WTC11 (cell line): Measurements from ENCODE around the gene NPAS2. TPM values are rescaled to one million over a fixed set of nuclear protein-coding genes. Genes with fewer than 3 reads are reported as not detected.

ENCODE experiments used
- ATAC-seq: fragments of 200-7000 bp; cut with Tn5 transposase; 2 replicates; pipeline ENCODE4 v1.10.0; 2021; ENCODE audit warnings: mild to moderate bottlenecking, moderate library complexity
- CTCF ChIA-PET: fragments of 300-600 bp; sonication (Branson Sonifier 250); formaldehyde crosslinking; loops from one replicate; lab custom pipeline; 2021; ENCODE audit warnings: antibody characterized with exemption; lab: Charles Lee
- POLR2A ChIA-PET: fragments of 350-600 bp; sonication (Branson Sonifier 250); formaldehyde crosslinking; loops from one replicate; lab custom pipeline; 2021; ENCODE audit warnings: antibody characterized with exemption; lab: Charles Lee
- DNase-seq: peaks from one replicate; pipeline ENCODE4 v3.0.0; 2021; ENCODE audit warnings: low spot score
- H3K27ac Mint-ChIP-seq: 2 replicates; pipeline ENCODE4 v1.8.0; 2021; ENCODE audit warnings: mixed read lengths
- H3K27me3 Mint-ChIP-seq: 2 replicates; pipeline ENCODE4 v1.8.0; 2021; ENCODE audit warnings: low read depth, mild to moderate bottlenecking, moderate library complexity, mixed read lengths
- H3K36me3 Mint-ChIP-seq: 2 replicates; pipeline ENCODE4 v1.8.0; 2021; ENCODE audit warnings: mixed read lengths
- H3K4me1 Mint-ChIP-seq: 2 replicates; pipeline ENCODE4 v1.8.0; 2022; ENCODE audit warnings: mixed read lengths
- H3K4me3 Mint-ChIP-seq: 2 replicates; pipeline ENCODE4 v1.8.0; 2021; ENCODE audit warnings: mild to moderate bottlenecking, moderate library complexity, mixed read lengths
- H3K9me3 Mint-ChIP-seq: 2 replicates; pipeline ENCODE4 v1.8.0; 2021; ENCODE audit warnings: mixed read lengths
- AFF4 ChIP-seq: sonication (generic); formaldehyde crosslinking; IDR thresholded peaks from 2 replicates; pipeline ENCODE4 v1.8.1; 2023; ENCODE audit warnings: mild to moderate bottlenecking, missing genetic modification reagents, borderline replicate concordance
- ATF6 ChIP-seq: sonication (generic); formaldehyde crosslinking; IDR thresholded peaks from 2 replicates; pipeline ENCODE4 v1.8.1; 2023; ENCODE audit warnings: mild to moderate bottlenecking, missing genetic modification reagents
- CREB1 ChIP-seq: sonication (generic); formaldehyde crosslinking; IDR thresholded peaks from 2 replicates; pipeline ENCODE4 v1.8.0; 2023; ENCODE audit warnings: mild to moderate bottlenecking, missing genetic modification reagents
- GABPB1 ChIP-seq: sonication (generic); formaldehyde crosslinking; IDR thresholded peaks from 2 replicates; pipeline ENCODE4 v1.8.1; 2023; ENCODE audit warnings: mild to moderate bottlenecking, missing genetic modification reagents
- GRHL2 ChIP-seq: fragments of 250-450 bp; sonication (Bioruptor Pico); IDR thresholded peaks from 2 replicates; pipeline ENCODE4 v1.8.0; 2022; ENCODE audit warnings: mild to moderate bottlenecking, moderate library complexity; ENCODE audit not compliant: insufficient replicate concordance, severe bottlenecking
- HMGA2 ChIP-seq: fragments of 250-450 bp; sonication (Bioruptor Pico); IDR thresholded peaks from 2 replicates; pipeline ENCODE4 v1.4.0; 2021; ENCODE audit warnings: mild to moderate bottlenecking, moderate library complexity
- JUN ChIP-seq: sonication (generic); formaldehyde crosslinking; IDR thresholded peaks from 2 replicates; pipeline ENCODE4 v1.8.0; 2023; ENCODE audit warnings: mild to moderate bottlenecking, missing genetic modification reagents
- PRDM15 ChIP-seq: sonication (generic); formaldehyde crosslinking; IDR thresholded peaks from 2 replicates; pipeline ENCODE4 v1.8.0; 2022; ENCODE audit warnings: missing genetic modification reagents
- SMAD3 ChIP-seq: sonication (generic); formaldehyde crosslinking; IDR thresholded peaks from 2 replicates; pipeline ENCODE4 v1.8.0; 2022; ENCODE audit warnings: missing genetic modification reagents, mild to moderate bottlenecking, borderline replicate concordance
- SMAD4 ChIP-seq: sonication (generic); formaldehyde crosslinking; IDR thresholded peaks from 2 replicates; pipeline ENCODE4 v1.8.0; 2022; ENCODE audit warnings: mild to moderate bottlenecking, missing genetic modification reagents
- TCF7 ChIP-seq: sonication (generic); formaldehyde crosslinking; IDR thresholded peaks from 2 replicates; pipeline ENCODE4 v1.8.0; 2022; ENCODE audit warnings: mild to moderate bottlenecking, low read depth, missing genetic modification reagents, moderate library complexity
- ZNF425 ChIP-seq: fragments of 250-450 bp; sonication (Bioruptor Pico); conservative IDR thresholded peaks from 2 replicates; pipeline ENCODE4 v1.9.0; 2021; ENCODE audit warnings: mild to moderate bottlenecking
- total RNA-seq: library from RNA; stranded (reverse); gene quantifications from 3 replicates; pipeline ENCODE4 v1.2.3, GENCODE V29; 2021
- TF ChIP-seq, protein P1 (sequence below): sonication (generic); formaldehyde crosslinking; IDR thresholded peaks from 2 replicates; pipeline ENCODE4 v1.8.0; 2022; ENCODE audit warnings: mild to moderate bottlenecking, missing genetic modification reagents
- TF ChIP-seq, protein P2 (sequence below): sonication (generic); formaldehyde crosslinking; IDR thresholded peaks from 2 replicates; pipeline ENCODE4 v1.8.0; 2022; ENCODE audit warnings: mild to moderate bottlenecking, missing genetic modification reagents

Gene NPAS2
- total RNA-seq, 1 experiment from 2014 or later, result 2.6 TPM

DNA sequence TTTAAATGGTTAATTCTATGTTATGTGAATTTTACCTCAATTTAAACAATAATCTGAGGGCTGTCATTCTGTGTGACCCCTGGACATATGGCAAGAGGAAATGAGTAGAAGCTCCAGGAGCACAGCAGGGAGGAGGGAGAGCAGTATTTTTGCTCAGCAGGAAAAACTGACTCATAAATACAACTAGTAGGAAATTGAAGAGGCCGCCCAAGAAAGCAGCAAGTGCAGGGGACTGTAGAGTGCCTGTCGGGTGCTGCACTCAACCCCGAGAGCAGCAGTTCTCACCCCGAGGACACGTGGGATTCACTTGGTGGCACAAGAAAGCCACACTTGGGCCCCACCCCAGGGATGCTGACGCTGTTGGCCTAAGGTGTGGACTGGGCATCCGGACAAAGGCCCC, 60.8 kb downstream of the NPAS2 start (continued):
- no peak for TF ChIP-seq PRDM15
- no peak for TF ChIP-seq TCF7 (CRISPR knock-in tag)
- no peak for TF ChIP-seq HMGA2
- no peak for TF ChIP-seq ATF6
- no peak for TF ChIP-seq SMAD4
- no peak for TF ChIP-seq SMAD3 (CRISPR knock-in tag)

DNA sequence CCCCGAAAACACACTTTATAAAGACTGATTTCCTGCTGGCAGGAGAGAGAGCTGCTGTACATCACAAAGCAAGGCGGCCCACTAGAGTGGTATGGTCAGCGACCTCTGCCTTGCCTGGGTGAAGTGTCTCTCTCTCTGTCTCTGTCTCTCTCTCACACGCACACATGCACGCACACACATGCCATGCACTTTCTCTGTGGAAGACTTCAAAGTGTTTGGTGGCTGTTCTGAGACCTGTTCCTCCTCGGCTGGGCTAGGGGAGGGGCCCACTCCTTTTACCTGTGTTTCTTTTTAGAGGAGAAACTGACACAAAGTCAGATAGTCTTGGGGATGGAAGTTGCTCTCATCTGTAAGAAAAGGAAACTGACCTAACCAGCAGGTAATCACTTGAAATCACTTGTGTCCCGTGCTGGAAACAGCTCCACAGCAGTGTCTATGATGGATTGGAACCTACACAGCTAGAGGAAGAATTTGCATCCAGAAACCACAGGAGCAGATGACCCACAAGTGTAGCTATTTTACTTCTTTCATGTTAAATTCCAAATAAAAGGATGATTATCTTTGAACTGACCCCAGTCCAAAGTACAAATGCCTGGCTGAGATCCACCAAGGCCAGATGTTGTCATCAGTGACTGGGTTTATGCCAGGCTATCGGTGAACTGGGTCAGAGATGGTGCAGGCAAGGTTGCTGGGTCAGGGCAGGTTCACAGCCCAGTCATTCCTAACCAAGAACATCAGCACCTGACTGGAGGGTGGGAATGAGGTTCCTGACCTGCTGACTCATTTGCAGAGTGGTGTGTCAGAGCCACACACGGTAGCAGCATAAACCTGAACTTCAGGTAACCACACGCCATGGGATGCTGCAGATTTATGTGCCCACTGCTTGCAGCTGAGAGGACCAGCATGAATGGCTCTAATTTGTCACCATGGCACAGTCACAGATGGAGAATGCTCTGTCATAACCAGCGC, 63.0 kb downstream of the NPAS2 start:
- CTCF ChIA-PET, result interaction anchor here (1.1 kb wide), 1 partner anchor 153 kb away, joined by 3 read pairs; no protein-coding TSS in a partner anchor
- peaks cover 10% of the 10 kb centered on the region; the same call in 1 of the 2 replicates for H3K27me3 Mint-ChIP-seq
- ATAC-seq (no peak), DNase-seq (no peak)
- POLR2A ChIA-PET, result no interaction called here
- H3K4me3 Mint-ChIP-seq, result no peak overlapping the region
- H3K9me3 Mint-ChIP-seq, result no peaks in the 10 kb centered on the region
- H3K27ac Mint-ChIP-seq, result no peak overlapping the region
- no peaks in the 10 kb centered on the region for H3K36me3 Mint-ChIP-seq
- peaks cover 63% of the 10 kb centered on the region for H3K4me1 Mint-ChIP-seq
- peak; percentile 50; the same call in 1 of the 2 replicates for TF ChIP-seq GABPB1 (CRISPR knock-in tag)
- no peak for TF ChIP-seq GRHL2 (CRISPR knock-in tag)

GRCh38 chr2:100884145-100884621, 64.2 kb downstream of the NPAS2 start:
- Mint-ChIP-seq H3K9me3 (no peaks in the 10 kb centered on the region), H3K36me3 (no peaks in the 10 kb centered on the region), H3K4me3 (no peak overlapping the region), H3K4me1 (peaks cover 68% of the 10 kb centered on the region), H3K27me3 (peaks cover 16% of the 10 kb centered on the region; the same call in 1 of the 2 replicates), H3K27ac (no peak overlapping the region)
- ChIA-PET POLR2A (no interaction called here), CTCF (interaction anchor here (1.1 kb wide), 1 partner anchor 35 kb away, joined by 3 read pairs; no protein-coding TSS in a partner anchor)
- no peak for ATAC-seq
- TF ChIP-seq, protein P1, sequence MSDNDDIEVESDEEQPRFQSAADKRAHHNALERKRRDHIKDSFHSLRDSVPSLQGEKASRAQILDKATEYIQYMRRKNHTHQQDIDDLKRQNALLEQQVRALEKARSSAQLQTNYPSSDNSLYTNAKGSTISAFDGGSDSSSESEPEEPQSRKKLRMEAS (CRISPR knock-in tag), result no peak
- DNase-seq, result no peak

GRCh38 chr2:100886085-100886484, 66.1 kb downstream of the NPAS2 start:
- Mint-ChIP-seq H3K27ac (peak overlapping the region; percentile 93), H3K4me1 (peaks cover 71% of the 10 kb centered on the region), H3K9me3 (no peaks in the 10 kb centered on the region), H3K4me3 (peak overlapping the region; percentile 27; the same call in 1 of the 2 replicates), H3K27me3 (peaks cover 16% of the 10 kb centered on the region; the same call in 1 of the 2 replicates), H3K36me3 (no peaks in the 10 kb centered on the region)
- CTCF ChIA-PET, result interaction anchor here (0.9 to 1.7 kb wide), 3 partner anchors 15 to 116 kb away, joined by 3 to 7 read pairs (median 6); partner anchors contain the start of gene RPL31
- ATAC-seq (peak; percentile 57), DNase-seq (no peak)
- POLR2A ChIA-PET, result interaction anchor here (1.2 kb wide), 1 partner anchor 11 kb away, joined by 3 read pairs; no protein-coding TSS in a partner anchor
- TF ChIP-seq JUN (no peak), ZNF425 (CRISPR knock-in tag) (no peak), CREB1 (no peak), AFF4 (CRISPR knock-in tag) (no peak)
- TF ChIP-seq, protein P2, sequence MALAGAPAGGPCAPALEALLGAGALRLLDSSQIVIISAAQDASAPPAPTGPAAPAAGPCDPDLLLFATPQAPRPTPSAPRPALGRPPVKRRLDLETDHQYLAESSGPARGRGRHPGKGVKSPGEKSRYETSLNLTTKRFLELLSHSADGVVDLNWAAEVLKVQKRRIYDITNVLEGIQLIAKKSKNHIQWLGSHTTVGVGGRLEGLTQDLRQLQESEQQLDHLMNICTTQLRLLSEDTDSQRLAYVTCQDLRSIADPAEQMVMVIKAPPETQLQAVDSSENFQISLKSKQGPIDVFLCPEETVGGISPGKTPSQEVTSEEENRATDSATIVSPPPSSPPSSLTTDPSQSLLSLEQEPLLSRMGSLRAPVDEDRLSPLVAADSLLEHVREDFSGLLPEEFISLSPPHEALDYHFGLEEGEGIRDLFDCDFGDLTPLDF, result no peak
